Activated naive CD8-positive, alpha-beta T cell treated with anti-CD3 and anti-CD28 coated beads, Interleukin-2, amount 10 ng/mL, durations not matched to agents 7 days and 5 days (primary cell): ENCODE results near the gene CECR2. TPM values are rescaled to one million over a fixed set of nuclear protein-coding genes. Genes with fewer than 3 reads are reported as not detected.
"Not testable (repeated sequence)": the region's sequence is repeated elsewhere in the genome, so short reads cannot be mapped to it uniquely, and the experiment has no call there.

ENCODE experiments used
- ATAC-seq: fragments of 150-1000 bp; cut with Tn5 transposase; one replicate; pipeline ENCODE4 v1.10.0; 2021; ENCODE audit warnings: low read depth, moderate library complexity
- POLR2A ChIA-PET: fragments of 350-600 bp; sonication (Branson Sonifier 250); formaldehyde crosslinking; loops from one replicate; lab custom pipeline; 2021; ENCODE audit warnings: antibody characterized with exemption; lab: Charles Lee
- DNase-seq: peaks from one replicate; pipeline ENCODE4 v3.0.0; 2021
- H3K27ac Mint-ChIP-seq: one replicate; pipeline ENCODE4 v1.8.0; 2022; ENCODE audit warnings: mild to moderate bottlenecking, mixed read lengths
- H3K27me3 Mint-ChIP-seq: one replicate; pipeline ENCODE4 v1.8.0; 2022; ENCODE audit warnings: mild to moderate bottlenecking, moderate library complexity, mixed read lengths
- H3K36me3 Mint-ChIP-seq: one replicate; pipeline ENCODE4 v1.8.0; 2021; ENCODE audit warnings: mild to moderate bottlenecking, mixed read lengths
- H3K4me1 Mint-ChIP-seq: one replicate; pipeline ENCODE4 v1.8.0; 2021; ENCODE audit warnings: mixed read lengths
- H3K4me3 Mint-ChIP-seq: one replicate; pipeline ENCODE4 v1.8.0; 2022; ENCODE audit warnings: mild to moderate bottlenecking, moderate library complexity, mixed read lengths
- H3K9me3 Mint-ChIP-seq: one replicate; pipeline ENCODE4 v1.8.0; 2021; ENCODE audit warnings: mixed read lengths
- total RNA-seq, 2 experiments: library from RNA; stranded (reverse); gene quantifications; one replicate each; pipeline ENCODE4 v1.2.3, GENCODE V29; 2021

Gene CECR2
- total RNA-seq, 2 experiments from 2014 or later: 0.06 TPM; not detected in 1

GRCh38 chr22:17540481-17540880 is 171.2 kb downstream of the CECR2 start:
- Mint-ChIP-seq H3K4me1 (no peaks in the 10 kb centered on the region), H3K9me3 (no peaks in the 10 kb centered on the region), H3K27ac (no peak overlapping the region), H3K4me3 (no peak overlapping the region), H3K36me3 (no peaks in the 10 kb centered on the region), H3K27me3 (peaks cover 3% of the 10 kb centered on the region)
- no peak for DNase-seq
- no peak for ATAC-seq
- POLR2A ChIA-PET: no interaction called here

GRCh38 chr22:17541476-17541875 is 172.2 kb downstream of the CECR2 start:
- H3K9me3 Mint-ChIP-seq: no peaks in the 10 kb centered on the region
- H3K27ac Mint-ChIP-seq: no peak overlapping the region
- H3K4me1 Mint-ChIP-seq: no peaks in the 10 kb centered on the region
- no peak overlapping the region for H3K4me3 Mint-ChIP-seq
- DNase-seq (no peak), ATAC-seq (no peak)
- no peaks in the 10 kb centered on the region for H3K36me3 Mint-ChIP-seq
- peaks cover 3% of the 10 kb centered on the region for H3K27me3 Mint-ChIP-seq
- POLR2A ChIA-PET: no interaction called here

GRCh38 chr22:17542452-17542851 is 173.2 kb downstream of the CECR2 start:
- Mint-ChIP-seq H3K9me3 (no peaks in the 10 kb centered on the region), H3K27me3 (peaks cover 3% of the 10 kb centered on the region), H3K27ac (no peak overlapping the region), H3K4me1 (no peaks in the 10 kb centered on the region), H3K4me3 (no peak overlapping the region), H3K36me3 (no peaks in the 10 kb centered on the region)
- ATAC-seq: no peak
- POLR2A ChIA-PET: no interaction called here
- no peak for DNase-seq

GRCh38 chr22:17548010-17548755 is 178.9 kb downstream of the CECR2 start:
- Mint-ChIP-seq H3K9me3 (no peaks in the 10 kb centered on the region), H3K27me3 (no peaks in the 10 kb centered on the region), H3K27ac (no peak overlapping the region), H3K4me1 (peaks cover 2% of the 10 kb centered on the region), H3K4me3 (no peak overlapping the region), H3K36me3 (no peaks in the 10 kb centered on the region)
- POLR2A ChIA-PET: no interaction called here
- ATAC-seq: no peak
- DNase-seq: no peak

- POLR2A ChIA-PET: no interaction called here
- H3K4me1 Mint-ChIP-seq: peaks cover 2% of the 10 kb centered on the region
- no peak overlapping the region for H3K4me3 Mint-ChIP-seq
- no peaks in the 10 kb centered on the region for H3K27me3 Mint-ChIP-seq
- no peak overlapping the region for H3K27ac Mint-ChIP-seq
- H3K36me3 Mint-ChIP-seq: no peaks in the 10 kb centered on the region
- ATAC-seq: no peak
- H3K9me3 Mint-ChIP-seq: no peaks in the 10 kb centered on the region
- no peak for DNase-seq
Observed at GRCh38 chr22:17548756-17549035, 179.4 kb downstream of the CECR2 start.

GRCh38 chr22:17549183-17549582 is 179.9 kb downstream of the CECR2 start:
- no peaks in the 10 kb centered on the region for H3K27me3 Mint-ChIP-seq
- no peaks in the 10 kb centered on the region for H3K36me3 Mint-ChIP-seq
- H3K4me1 Mint-ChIP-seq: peaks cover 2% of the 10 kb centered on the region
- DNase-seq (no peak), ATAC-seq (no peak)
- no peak overlapping the region for H3K27ac Mint-ChIP-seq
- no peak overlapping the region for H3K4me3 Mint-ChIP-seq
- no peaks in the 10 kb centered on the region for H3K9me3 Mint-ChIP-seq
- POLR2A ChIA-PET: interaction anchor here (0.7 kb wide), 1 partner anchor 1581 kb away, joined by 3 read pairs; no protein-coding TSS in a partner anchor

GRCh38 chr22:17549655-17550054 is 180.4 kb downstream of the CECR2 start:
- POLR2A ChIA-PET: interaction anchor here (0.7 kb wide), 1 partner anchor 1580 kb away, joined by 3 read pairs; no protein-coding TSS in a partner anchor
- H3K27me3 Mint-ChIP-seq: no peaks in the 10 kb centered on the region
- no peaks in the 10 kb centered on the region for H3K9me3 Mint-ChIP-seq
- no peak for ATAC-seq
- H3K4me3 Mint-ChIP-seq: no peak overlapping the region
- peaks cover 2% of the 10 kb centered on the region for H3K4me1 Mint-ChIP-seq
- no peak for DNase-seq
- H3K27ac Mint-ChIP-seq: no peak overlapping the region
- H3K36me3 Mint-ChIP-seq: no peaks in the 10 kb centered on the region

GRCh38 chr22:17552737-17553136 is 183.5 kb downstream of the CECR2 start:
- DNase-seq: no peak
- no peaks in the 10 kb centered on the region for H3K27me3 Mint-ChIP-seq
- H3K27ac Mint-ChIP-seq: no peak overlapping the region

GRCh38 chr22:17554814-17555213 is 185.6 kb downstream of the CECR2 start:
- ATAC-seq (no peak), DNase-seq (no peak)
- Mint-ChIP-seq H3K27ac (no peak overlapping the region), H3K36me3 (no peaks in the 10 kb centered on the region), H3K4me3 (no peak overlapping the region), H3K27me3 (peaks cover 2% of the 10 kb centered on the region), H3K9me3 (no peaks in the 10 kb centered on the region), H3K4me1 (no peaks in the 10 kb centered on the region)
- POLR2A ChIA-PET: no interaction called here

More at GRCh38 chr22:17552737-17553136, 183.5 kb downstream of the CECR2 start:
- Mint-ChIP-seq H3K4me1 (peaks cover 2% of the 10 kb centered on the region), H3K36me3 (no peaks in the 10 kb centered on the region), H3K4me3 (no peak overlapping the region), H3K9me3 (no peaks in the 10 kb centered on the region)
- no peak for ATAC-seq
- POLR2A ChIA-PET: no interaction called here

GRCh38 chr22:17559188-17559587 is 189.9 kb downstream of the CECR2 start:
- Mint-ChIP-seq H3K27ac (no peak overlapping the region), H3K27me3 (peaks cover 6% of the 10 kb centered on the region), H3K36me3 (no peaks in the 10 kb centered on the region), H3K9me3 (no peaks in the 10 kb centered on the region), H3K4me3 (no peak overlapping the region), H3K4me1 (no peaks in the 10 kb centered on the region)
- POLR2A ChIA-PET: no interaction called here
- no peak for DNase-seq
- no peak for ATAC-seq

GRCh38 chr22:17562906-17563870 is 193.9 kb downstream of the CECR2 start, which contains the start of gene SLC25A18:
SLC25A18 (plus strand) TSS chr22:17563498; CDS start chr22:17579945, 16,447 bp downstream.
- POLR2A ChIA-PET: no interaction called here
- ATAC-seq (no peak), DNase-seq (no peak)
- Mint-ChIP-seq H3K36me3 (no peaks in the 10 kb centered on the region), H3K27ac (no peak within 1 kb of the TSS), H3K4me3 (no peak within 1 kb of the TSS), H3K4me1 (no peaks in the 10 kb centered on the region), H3K9me3 (no peaks in the 10 kb centered on the region), H3K27me3 (peaks cover 6% of the 10 kb centered on the region)

GRCh38 chr22:17563936-17564391 is 194.7 kb downstream of the CECR2 start:
- Mint-ChIP-seq H3K27ac (no peak overlapping the region), H3K27me3 (peaks cover 5% of the 10 kb centered on the region), H3K4me1 (no peaks in the 10 kb centered on the region), H3K36me3 (no peaks in the 10 kb centered on the region), H3K4me3 (no peak overlapping the region), H3K9me3 (no peaks in the 10 kb centered on the region)
- ATAC-seq: no peak
- POLR2A ChIA-PET: no interaction called here
- no peak for DNase-seq

- POLR2A ChIA-PET: interaction anchor here (0.6 kb wide), 1 partner anchor 272 kb away, joined by 3 read pairs; no protein-coding TSS in a partner anchor
- not testable (repeated sequence) for H3K4me1 Mint-ChIP-seq, H3K36me3 Mint-ChIP-seq, H3K27ac Mint-ChIP-seq, H3K4me3 Mint-ChIP-seq, H3K9me3 Mint-ChIP-seq, H3K27me3 Mint-ChIP-seq, DNase-seq, ATAC-seq
Observed at GRCh38 chr22:17566016-17566687, 196.9 kb downstream of the CECR2 start.
